ENCODE data around the gene NGFR.
A peak's percentile ranks its signal among the peaks of the same experiment; 100 is the strongest.
"Not testable (repeated sequence)": the region's sequence is repeated elsewhere in the genome, so short reads cannot be mapped to it uniquely, and the experiment has no call there.

NGFR gene

DNA sequence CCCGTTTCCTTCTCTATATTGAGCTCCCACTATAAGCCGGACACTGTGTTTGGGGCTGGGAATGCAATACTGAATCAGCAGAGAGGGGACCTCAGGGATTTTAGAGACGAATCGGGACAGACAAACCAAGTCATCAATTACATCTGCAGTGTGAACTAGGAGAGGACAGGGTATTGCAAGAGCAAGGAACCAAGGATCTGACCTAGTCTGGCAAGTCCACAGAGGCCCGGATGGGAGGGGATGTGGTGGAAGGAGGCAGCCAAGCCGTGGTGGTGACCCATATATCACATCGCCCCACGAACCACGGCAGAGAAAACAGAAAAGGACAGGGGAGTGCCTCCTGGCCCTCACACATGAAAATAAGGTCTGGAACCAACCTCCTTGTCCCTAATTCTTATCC is 52.5 kb downstream of the NGFR start:
- no peak for DNase-seq

DNA sequence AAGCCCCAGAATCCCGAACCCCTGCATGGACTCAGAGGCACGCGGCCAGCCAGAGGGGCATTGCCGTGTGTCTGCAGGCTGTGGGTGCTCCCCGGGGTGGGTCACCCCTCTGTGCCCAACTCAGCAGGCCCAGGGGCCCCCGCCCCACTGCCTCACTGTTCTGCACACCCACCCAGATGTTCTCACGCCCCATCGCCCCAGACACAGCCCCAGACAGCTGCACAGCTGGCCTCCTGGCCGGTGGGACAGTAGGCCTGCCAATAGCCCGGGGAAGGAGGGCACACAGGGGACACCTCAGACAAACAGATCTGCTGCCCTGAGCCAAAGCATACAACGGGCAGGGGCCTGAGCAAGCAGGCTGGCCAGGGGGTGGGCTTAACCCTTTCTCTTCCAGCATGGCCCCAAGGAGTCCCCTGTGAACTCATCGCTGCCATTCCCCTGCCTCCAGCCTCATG is 53.0 kb downstream of the NGFR start:
- no peak for DNase-seq

DNA sequence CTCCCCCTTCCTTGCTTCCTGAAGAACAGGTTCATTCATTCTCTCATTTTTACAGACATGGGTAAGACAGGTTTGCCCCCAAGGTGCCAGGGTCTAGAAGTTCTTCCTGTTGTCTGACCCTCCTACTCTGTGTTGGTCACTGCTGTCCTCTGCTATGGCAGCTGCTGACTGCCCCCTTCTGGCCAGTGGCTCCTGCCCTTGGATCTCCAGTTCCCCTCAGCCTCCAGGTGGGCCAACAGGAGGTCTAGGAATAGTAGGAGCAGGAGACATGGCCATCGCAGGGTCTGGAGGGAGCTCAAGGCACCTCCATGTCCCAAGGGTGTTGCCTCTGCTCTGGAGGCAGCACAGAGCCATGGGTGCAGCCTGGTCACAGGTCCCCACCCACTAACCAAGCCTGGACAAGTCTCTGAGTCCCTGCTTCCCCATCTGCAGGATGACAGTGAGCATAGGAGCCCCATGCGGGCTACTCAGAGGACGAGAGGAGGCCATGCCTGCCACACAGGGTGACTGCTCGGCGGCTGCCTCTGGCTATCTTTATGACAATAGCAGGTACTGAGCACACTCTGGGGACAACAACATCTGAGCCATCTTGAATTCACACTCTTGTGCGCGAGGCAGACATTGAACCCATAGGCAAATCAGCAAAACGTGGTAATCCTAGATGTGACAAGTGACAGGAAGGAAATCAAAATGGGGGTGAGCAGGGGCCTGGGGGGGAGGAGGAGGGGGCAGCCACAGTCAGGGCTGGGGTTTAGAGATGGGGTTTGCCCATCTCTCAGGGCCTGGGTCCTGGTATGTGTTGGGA is 53.6 kb downstream of the NGFR start:
- no peak for DNase-seq

DNA sequence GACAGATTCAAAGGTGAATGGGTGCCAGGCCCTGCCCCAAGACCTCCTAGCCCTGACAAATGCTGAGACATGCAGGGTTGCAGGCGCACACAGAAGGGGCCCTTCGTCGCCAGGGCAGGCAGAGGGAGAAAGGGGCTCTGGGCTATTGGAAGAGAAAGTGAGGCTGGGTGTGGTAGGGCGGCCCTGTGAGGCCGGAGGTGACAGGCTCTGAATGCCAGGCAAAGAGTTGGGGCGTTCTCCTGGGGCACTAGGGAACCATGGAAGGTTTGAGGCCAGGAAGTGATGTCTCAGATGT is 54.2 kb downstream of the NGFR start:
- DNase-seq = no peak

DNA sequence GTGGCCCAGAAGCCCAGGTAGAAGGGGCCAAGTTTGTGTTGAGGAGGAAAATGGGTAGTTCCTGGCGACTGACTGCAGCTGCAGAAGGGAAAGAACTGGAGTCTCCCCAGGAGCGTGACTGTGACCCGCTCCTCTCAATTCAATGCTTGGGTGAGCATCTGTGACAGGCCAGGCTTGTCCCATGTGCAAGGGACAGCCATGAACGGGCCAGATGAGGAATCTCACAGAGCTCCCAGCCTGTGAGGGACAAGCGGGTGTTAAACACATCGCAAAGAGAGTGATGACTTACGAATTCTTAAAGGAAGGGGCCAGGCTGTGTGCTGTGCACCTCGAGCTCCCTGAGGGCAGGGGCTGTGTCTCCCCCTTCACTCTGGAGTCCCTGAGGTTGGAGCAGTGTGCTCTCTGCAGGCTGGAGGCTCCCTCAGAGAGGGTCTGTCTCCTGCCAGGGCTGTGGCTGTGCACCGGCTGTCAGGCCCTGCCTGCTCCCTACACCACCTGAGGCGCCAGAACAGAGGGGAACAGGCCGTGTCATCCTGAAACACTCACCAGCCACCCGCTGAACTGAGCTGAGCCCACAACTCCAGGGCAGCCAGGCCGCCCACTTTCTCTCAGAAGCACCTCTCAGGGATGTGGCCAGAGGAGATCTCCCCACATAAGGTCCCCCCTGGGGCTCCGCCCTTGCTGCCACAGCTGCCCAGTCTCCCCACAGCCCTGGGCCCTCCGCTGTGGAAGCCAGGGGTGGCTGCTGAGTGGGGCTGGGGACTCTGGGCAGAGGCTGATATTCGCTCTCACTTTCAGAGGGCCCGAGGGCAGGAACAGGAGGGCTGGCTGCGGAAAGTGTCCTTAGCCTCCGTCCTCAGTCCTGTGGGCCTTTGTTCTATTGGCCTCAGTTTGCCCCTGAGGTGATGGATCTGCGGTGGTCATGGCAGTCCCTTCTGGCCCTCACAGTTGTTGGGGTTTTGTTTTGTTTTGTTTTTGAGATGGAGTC is 54.9 kb downstream of the NGFR start:
- DNase-seq = no peak

DNA sequence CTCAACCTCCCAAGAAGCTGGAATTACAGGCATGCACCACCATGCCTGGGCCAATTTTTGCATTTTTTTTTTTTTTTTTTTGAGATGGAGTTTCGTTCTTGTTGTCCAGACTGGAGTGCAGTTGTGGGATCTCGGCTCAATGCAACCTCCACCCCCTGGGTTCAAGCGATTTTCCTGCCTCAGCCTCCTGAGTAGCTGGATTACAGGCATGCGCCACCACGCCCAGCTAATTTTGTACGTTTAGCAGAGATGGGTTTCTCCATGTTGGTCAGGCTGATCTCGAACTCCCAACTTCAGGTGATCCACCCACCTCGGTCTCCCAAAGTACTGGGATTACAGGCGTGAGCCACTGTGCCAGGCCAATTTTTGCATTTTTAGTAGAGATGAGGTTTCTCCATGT is 55.7 kb downstream of the NGFR start:
- not testable (repeated sequence) for DNase-seq

DNA sequence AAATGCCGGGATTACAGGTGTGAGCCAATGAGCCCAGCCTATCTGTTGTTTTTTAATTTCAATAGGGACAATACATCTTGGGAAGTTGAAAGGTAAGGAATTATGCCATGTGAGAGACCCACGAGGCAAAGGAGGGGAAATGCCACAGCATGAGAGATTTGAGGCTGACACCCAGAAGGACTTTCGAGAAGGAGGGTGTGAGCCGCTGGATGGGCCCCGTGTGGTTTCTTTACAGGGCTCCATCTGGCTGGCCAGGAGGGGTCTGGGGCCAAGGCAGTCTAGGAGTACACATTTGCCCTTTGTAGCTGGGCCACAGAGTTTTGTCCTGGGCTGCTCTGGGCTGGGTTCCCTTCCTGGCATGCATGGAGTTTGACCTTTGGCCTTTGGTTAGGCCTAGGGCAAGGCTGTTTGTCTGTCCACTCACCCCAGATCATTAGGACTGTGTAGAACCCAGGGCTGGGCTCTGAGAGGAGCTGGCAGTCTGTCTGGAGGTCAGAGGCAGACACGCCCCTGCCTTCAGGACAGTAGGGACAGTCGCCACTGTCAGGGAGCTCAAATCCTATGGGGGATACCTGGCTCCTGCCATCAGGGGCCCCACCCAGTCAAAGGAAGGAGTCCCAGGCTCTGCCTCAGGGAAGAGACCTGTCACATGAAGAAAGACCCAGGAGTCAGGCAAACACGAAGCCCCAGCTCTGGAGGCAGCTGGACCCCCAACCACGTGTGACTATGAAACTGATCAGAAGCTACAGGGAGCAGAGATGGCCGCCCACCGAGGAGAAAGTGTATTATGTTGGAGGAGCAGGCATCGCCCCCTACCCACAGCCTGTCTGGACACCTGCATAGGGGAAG is 56.4 kb downstream of the NGFR start:
- DNase-seq = no peak

DNA sequence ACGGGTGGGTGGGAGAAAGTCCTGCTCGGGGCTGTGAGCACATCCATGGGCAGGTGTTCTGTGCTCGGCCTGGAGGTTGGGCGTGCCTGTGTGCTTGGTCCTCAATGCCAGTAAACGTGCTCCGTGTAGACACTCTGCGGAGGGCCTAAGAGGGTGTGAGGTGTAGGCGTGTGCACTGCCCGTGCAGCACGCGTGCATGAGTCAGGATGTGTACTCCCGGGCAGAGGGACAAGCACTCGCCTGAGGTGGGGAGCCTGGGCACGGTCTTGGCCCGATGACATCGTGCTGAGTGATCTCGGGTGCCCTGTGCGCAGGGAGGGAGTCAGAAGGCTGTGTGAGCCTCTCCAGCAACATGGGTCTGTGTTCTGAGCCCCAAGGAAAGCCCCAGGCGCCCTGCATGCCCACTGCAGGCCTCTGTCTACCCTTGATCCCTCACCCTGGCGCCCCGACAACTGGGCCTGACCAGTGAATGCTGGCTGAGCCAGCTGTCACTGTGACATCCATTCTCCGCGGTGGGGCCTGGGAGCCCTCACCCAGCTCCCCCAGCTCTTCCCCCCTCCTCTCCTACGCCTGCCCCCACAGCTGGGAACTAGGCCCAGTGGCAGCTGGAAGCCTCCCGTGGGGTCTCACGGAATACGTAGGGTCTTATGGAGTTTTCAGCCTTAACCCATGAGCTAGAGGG is 57.1 kb downstream of the NGFR start:
- DNase-seq = no peak

DNA sequence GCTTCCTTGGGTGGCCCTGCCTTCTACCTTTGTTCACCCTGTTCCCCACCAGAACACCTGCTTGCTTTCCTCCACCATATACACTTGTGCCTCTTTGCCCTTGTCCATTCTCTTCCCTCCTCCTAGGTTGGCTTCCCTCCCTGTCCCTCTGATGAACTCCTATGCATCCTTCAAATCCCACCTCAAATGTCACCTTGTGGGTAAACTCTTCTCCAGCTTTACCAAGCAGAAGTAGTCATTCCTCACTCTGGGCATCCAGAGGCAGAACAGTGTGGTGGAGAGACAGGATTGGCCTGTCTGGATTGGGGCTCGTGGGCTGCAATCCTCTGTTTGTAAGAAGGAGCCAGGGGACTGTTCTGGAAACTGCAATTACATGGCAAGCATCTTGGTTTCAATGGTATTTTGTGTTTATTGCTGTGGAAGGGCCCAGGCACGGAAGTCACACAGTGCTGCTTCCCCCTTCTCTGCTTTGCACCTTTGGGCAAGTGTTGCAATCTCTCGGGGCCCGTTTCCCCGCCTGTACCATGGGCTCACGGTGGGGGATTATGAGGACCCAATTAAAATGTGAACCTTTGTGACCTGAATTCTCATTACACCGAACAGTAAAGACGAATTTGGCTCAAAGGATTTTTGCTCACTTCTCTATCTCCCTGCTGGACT is 58.7 kb downstream of the NGFR start:
- no peak for DNase-seq

DNA sequence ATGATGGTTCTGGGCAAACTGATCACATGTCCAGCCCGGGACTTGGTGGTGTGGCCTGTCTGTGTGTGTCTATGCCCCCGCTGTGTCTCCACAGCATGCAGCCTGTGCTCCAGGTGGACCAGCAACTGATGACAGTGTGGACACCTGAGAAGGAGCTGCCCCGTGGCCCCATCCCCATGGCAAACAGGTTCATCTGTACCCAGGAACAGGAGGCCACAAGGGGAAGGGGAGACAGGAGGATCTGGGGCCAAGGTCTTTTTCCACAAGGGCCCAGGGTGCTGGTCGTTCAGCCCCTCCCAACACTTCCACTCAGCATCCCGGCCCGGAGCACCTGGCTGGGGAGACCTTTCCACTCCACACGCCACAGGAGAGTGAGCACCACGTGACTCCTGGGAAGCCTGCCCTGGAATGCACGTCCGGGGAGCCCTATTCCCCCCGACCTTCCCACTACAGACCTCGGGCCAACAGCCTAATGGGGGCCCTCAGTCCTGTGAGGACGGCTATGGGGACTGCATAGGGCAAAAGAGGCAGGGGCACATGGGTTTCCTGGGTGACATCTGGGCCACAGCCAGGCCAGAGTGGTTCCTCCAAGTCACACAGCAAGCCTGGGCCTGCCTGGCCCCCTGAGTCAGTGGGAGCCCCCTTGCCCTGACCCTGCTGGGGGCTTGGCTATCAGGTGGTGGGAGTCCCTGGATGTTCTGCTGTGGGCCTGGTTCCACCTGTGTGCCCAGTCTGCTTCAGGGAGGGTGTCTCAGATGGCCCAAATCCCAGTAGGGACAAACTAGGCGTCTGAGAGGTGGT is 59.8 kb downstream of the NGFR start:
- DNase-seq = no peak

DNA sequence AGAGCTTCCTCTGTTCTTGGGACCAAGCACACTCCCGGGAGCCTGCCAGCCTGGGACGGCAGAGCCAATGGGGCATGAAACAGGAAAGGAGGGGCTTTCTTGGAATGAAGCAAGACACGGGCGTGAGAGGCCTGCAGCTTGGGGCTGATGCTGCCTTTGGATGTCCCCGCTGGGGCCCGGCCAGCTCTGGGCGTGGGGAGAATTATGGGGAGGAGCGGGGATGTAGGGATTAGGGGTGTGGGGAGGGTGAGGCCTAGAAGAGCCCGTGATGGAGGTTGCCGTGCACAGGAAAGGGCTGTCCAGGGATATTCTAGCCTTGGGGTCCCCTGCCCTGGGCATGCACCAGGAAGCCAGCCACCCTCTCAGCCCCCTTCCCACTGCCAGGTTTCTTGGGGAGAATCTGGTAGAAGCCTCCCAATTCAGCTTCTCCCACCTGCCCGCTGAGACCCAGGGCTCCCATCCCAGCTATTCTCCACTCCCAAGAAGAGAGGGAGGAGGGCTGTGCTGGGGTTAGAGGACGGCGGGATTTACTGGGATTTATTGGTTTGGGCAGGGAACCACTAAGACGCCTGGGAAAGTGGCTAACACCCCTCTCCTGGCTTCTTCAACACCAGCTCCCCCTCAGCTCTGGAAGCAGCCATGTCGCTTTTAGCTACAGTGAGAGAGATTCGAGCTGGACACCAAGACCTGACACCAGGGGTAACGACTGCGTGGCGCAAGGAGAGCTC is 60.6 kb downstream of the NGFR start:
- DNase-seq = no peak

DNA sequence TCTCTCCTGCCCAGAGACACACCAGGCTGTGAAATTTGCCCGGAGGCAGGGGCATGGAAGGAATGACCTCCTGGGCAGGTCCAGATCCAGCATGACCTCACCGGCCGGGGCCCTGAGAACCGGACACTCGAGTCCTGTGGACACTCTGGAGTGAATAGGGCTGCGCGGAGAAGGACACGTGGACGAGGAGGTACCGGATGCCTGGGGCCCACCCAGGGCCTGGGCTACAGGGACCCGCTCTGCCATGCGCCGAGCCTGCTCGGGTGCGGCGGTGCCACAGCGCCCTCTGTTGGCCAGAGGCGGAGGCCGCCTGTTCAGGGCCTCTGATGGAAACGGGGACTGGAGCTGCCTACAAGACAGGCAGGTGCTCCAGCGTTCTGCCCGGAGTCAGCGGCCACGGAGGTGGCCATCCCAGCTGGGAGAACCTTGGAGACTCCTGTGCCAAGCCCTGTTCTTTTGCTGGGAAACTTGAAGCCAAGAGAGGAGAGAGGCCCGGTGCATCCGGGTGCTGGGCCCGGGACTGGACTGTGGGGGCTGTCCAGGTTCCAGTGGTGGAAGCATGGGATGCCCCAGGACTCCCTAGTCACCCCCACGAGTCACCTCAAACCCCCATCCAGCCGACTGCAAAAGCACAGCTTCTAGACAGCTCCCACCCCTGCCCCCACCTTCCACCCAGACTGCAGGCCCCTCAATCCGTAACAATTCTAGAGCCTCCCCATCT is 61.3 kb downstream of the NGFR start:
- peak; percentile 78 for DNase-seq

DNA sequence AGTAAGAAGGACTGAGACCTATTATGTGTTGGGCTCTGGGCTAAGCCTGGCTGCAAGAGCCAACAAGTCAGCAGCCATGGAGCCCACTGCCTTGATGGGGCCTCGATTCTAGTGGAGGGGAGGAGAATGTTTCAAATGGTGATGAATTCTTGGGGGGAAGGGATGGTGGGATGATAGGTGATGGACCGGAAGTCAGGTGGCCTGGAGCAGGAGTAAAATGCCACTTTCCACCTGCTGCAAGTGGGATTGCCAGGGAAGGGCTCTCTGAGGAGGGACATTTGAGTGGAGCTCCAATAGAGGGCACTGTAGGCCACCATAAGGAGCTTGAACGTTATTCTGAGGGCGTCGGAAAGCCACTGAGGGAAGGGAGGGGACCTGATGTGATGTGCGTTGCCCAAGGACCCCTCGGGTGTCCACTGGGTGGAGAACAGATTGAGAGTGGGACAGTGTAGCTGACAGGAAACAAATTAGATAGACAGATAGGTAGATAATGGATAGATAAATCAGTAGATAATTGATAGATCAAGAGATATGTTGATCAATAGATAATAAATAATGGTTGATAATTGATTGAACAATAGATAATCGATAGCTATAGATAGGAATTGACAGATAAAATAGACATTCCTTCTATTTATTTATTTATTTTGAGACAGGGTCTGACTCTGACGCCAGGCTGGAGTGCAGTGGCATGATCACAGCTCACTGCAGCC is 62.4 kb downstream of the NGFR start:
- DNase-seq = peak; percentile 18

Data from CD4-positive, alpha-beta T cell treated with Interferon gamma for 1 hour (primary cell).